Breast epithelium (tissue), 4 donors: ENCODE data around the gene AUNIP. TPM values are rescaled to one million over a fixed set of nuclear protein-coding genes. Genes with fewer than 3 reads are reported as not detected.

Experiments
- DNase-seq, 2 donors: peaks; one replicate each; pipeline ENCODE4 v3.0.0-alpha.2; 2019; ENCODE audit warnings: low spot score in 2 of 2
- H3K27ac ChIP-seq, 2 donors: fragments of 200-600 bp; sonication (generic) in 1 of 2; one replicate each; pipeline ENCODE4 v1.5.1; 2016 to 2019; ENCODE audit warnings: mild to moderate bottlenecking in 1 of 2
- H3K27me3 ChIP-seq, 2 donors: fragments of 200-600 bp; sonication (generic) in 1 of 2; one replicate each; pipeline versions ENCODE4 v1.5.1 to v1.6.0; 2017 to 2019; ENCODE audit warnings: control low read depth in 1 of 2, mild to moderate bottlenecking in 1 of 2
- H3K36me3 ChIP-seq: fragments of 200-600 bp; one replicate; pipeline ENCODE4 v1.5.1; 2019
- H3K4me1 ChIP-seq, 2 donors: fragments of 200-600 bp; sonication (generic); one replicate each; pipeline ENCODE4 v1.5.1; 2016 to 2019; ENCODE audit warnings: control low read depth in 1 of 2
- H3K4me3 ChIP-seq, 3 donors: fragments of 200-600 bp; sonication (generic); 1 replicate in 2 of 3; 2 replicates in 1 of 3; pipeline ENCODE4 v1.5.1; 2016 to 2019; ENCODE audit warnings: mild to moderate bottlenecking in 3 of 3, moderate library complexity in 2 of 3
- H3K9me3 ChIP-seq, 2 donors: fragments of 200-600 bp; sonication (generic) in 1 of 2; one replicate each; pipeline ENCODE4 v1.5.1; 2016 to 2019; ENCODE audit warnings: control low read depth in 1 of 2
- POLR2A ChIP-seq: fragments of 450-650 bp; IDR thresholded peaks from one replicate; pipeline ENCODE4 v1.6.1; 2016; ENCODE audit warnings: antibody characterized with exemption, mild to moderate bottlenecking, moderate library complexity
- POLR2AphosphoS5 ChIP-seq, 3 donors: sonication (generic); formaldehyde crosslinking; IDR thresholded peaks; one replicate each; pipeline ENCODE4 v1.6.1; 2017; ENCODE audit warnings: antibody characterized with exemption in 3 of 3
- intact Hi-C: fragments of 100-400 bp; cut with DNase I; formaldehyde crosslinking; loops from one replicate; pipeline ENCODE4 v1.15.1; 2023; ENCODE audit warnings: low total_unique reads
- total RNA-seq, 3 donors: library from RNA; depleted of rRNA; stranded (reverse); fragments of >200 nt; gene quantifications; one replicate each; pipeline ENCODE4 v1.1.0, GENCODE V29; 2016
- TF ChIP-seq, protein P1 (sequence below), 3 donors: fragments of 450-650 bp; IDR thresholded peaks; one replicate each; pipeline ENCODE4 v1.5.1; 2016 to 2017; ENCODE audit warnings: antibody characterized with exemption in 3 of 3, mild to moderate bottlenecking in 3 of 3, moderate library complexity in 3 of 3

AUNIP gene
- total RNA-seq, 3 donors from 2014 or later = 0.33 to 0.88 TPM; not detected in 1

DNA sequence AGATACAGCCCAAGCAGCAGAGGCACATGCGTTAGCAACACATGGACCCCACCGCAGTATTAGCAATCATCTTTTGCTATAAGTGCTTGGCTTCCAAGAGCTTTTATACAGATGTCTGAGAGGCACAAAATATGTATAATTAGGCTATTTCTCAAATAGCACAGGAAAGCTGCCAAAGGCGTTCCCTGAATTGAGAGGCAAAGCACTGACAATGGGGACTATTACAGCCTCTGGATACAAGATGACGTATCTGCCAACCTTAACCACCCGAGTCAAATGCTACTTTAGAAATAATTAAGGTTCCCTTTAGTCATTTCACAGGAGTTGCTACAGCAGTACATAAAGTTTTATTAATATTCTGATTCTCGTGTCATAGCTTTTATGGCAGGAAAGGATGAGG is 40.5 kb upstream of the AUNIP start:
- no peaks in the 10 kb centered on the region for H3K9me3 ChIP-seq
- no peaks in the 10 kb centered on the region for H3K36me3 ChIP-seq
- TF ChIP-seq, protein P1, sequence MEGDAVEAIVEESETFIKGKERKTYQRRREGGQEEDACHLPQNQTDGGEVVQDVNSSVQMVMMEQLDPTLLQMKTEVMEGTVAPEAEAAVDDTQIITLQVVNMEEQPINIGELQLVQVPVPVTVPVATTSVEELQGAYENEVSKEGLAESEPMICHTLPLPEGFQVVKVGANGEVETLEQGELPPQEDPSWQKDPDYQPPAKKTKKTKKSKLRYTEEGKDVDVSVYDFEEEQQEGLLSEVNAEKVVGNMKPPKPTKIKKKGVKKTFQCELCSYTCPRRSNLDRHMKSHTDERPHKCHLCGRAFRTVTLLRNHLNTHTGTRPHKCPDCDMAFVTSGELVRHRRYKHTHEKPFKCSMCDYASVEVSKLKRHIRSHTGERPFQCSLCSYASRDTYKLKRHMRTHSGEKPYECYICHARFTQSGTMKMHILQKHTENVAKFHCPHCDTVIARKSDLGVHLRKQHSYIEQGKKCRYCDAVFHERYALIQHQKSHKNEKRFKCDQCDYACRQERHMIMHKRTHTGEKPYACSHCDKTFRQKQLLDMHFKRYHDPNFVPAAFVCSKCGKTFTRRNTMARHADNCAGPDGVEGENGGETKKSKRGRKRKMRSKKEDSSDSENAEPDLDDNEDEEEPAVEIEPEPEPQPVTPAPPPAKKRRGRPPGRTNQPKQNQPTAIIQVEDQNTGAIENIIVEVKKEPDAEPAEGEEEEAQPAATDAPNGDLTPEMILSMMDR (IDR thresholded peaks at IDR 0.05) = no peak
- TF ChIP-seq POLR2AphosphoS5 (IDR thresholded peaks at IDR 0.05) = no peak
- TF ChIP-seq POLR2A = no peak
- no peak for DNase-seq
- peaks cover 0 to 11% of the 10 kb centered on the region in 2 donors for H3K4me1 ChIP-seq
- no peak overlapping the region for H3K4me3 ChIP-seq
- H3K27ac ChIP-seq = no peak overlapping the region
- no peaks in the 10 kb centered on the region for H3K27me3 ChIP-seq
- intact Hi-C loops = loop anchor here (10.0 kb wide), 1 partner anchor 95 kb away; the partner anchor contains the start of gene PAFAH2

DNA sequence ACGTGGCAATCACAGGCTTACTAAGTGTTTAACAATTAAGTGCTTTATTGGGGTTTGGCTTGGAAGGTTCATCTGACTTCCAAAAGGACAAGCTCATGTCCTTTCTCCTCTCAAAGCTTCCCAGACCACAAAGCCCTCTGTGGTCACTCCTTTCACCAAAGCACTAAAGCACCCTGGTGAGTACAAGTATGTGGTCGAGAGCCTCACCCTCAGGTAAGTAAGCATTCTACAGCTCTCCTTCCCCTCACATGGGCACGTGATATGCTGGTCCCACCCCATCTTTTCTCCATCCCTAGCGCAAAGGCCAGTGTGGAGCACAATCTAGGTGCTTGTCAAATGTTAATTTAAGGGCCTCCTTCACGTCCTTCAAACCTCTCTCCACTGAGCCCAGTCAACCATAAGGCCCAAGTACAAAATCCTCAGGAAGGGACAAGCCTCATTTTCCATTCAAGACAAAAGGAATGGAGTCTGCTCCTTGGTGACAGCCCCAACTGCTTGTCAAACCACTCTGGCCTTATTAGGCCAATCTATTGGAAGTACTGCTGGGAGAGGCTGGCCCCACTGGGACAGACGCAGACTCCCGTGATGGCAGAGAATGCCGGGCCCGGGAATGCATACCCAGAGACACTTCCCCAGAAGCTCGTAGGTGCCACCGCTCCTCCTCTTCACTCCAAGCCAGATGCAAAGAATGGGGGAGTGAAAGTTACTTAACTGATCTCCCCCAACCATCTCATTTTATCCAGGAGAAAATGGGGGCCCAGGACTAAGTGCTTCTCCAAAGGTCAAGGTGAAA is 39.2 kb upstream of the AUNIP start:
- peaks cover 0 to 7% of the 10 kb centered on the region in 2 donors for H3K4me1 ChIP-seq
- intact Hi-C loops = loop anchor here (10.0 kb wide), 1 partner anchor 96 kb away; the partner anchor contains the start of gene PAFAH2
- no peaks in the 10 kb centered on the region for H3K27me3 ChIP-seq
- no peak overlapping the region for H3K4me3 ChIP-seq
- DNase-seq = no peak
- no peaks in the 10 kb centered on the region for H3K9me3 ChIP-seq
- TF ChIP-seq POLR2AphosphoS5 (IDR thresholded peaks at IDR 0.05) (no peak), POLR2A (no peak)
- TF ChIP-seq, protein P1 (IDR thresholded peaks at IDR 0.05) = no peak
- H3K36me3 ChIP-seq = no peaks in the 10 kb centered on the region
- H3K27ac ChIP-seq = no peak overlapping the region

DNA sequence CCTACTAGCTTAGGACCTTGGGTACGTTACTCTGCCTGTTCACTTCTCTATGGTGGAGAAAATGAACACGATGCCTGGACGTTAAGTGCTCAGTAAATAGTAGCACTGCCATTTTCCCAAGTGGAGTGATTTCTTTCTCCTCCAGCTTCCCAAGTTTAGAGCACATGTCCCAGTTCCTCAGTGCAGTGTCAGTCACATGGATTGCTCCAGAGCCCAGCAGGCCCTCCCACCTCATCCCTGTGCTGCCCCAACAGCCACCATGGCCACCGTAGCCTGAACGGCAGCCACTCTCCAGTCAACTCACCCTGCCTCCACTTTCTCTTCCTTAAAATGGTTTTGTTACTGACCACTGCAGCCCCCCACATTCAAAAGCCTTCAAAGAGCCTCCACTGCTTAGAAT is 38.5 kb upstream of the AUNIP start:
- no peak for DNase-seq
- Histone ChIP-seq H3K27me3 (no peaks in the 10 kb centered on the region), H3K4me1 (peaks cover 0 to 7% of the 10 kb centered on the region in 2 donors), H3K27ac (no peak overlapping the region), H3K36me3 (no peaks in the 10 kb centered on the region), H3K9me3 (no peaks in the 10 kb centered on the region), H3K4me3 (no peak overlapping the region)
- intact Hi-C loops = loop anchor here (10.0 kb wide), 1 partner anchor 97 kb away; the partner anchor contains the start of gene PAFAH2
- TF ChIP-seq, protein P1 (IDR thresholded peaks at IDR 0.05) = no peak
- TF ChIP-seq POLR2AphosphoS5 (IDR thresholded peaks at IDR 0.05) (no peak), POLR2A (no peak)

DNA sequence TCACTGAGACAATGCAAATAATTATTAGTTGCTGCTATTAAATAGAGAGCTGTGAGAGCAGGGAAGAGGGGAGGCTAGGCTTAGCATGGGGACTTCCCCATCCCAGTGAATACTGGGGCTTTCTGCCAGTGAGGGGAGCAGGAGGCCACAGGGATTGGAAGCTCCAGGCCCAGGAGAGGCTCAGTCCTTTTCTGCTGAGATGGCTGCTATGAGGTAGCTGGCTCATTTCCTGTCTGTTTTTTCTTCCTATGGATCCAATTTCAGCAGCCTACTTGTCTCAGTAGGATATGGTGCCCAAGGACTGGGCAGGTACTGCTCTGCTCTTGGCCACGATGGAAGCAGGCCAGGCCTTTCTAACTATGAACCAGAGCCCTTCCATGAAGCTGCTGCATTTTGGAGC is 37.0 kb upstream of the AUNIP start:
- intact Hi-C loops = loop anchor here (10.0 kb wide), 1 partner anchor 99 kb away; the partner anchor contains the start of gene PAFAH2
- no peak for DNase-seq
- Histone ChIP-seq H3K9me3 (no peaks in the 10 kb centered on the region), H3K36me3 (no peaks in the 10 kb centered on the region), H3K27ac (no peak overlapping the region), H3K4me3 (no peak overlapping the region), H3K27me3 (no peaks in the 10 kb centered on the region), H3K4me1 (peaks cover 0 to 7% of the 10 kb centered on the region in 2 donors)
- TF ChIP-seq, protein P1 (IDR thresholded peaks at IDR 0.05) = no peak
- TF ChIP-seq POLR2AphosphoS5 (IDR thresholded peaks at IDR 0.05) (no peak), POLR2A (no peak)

DNA sequence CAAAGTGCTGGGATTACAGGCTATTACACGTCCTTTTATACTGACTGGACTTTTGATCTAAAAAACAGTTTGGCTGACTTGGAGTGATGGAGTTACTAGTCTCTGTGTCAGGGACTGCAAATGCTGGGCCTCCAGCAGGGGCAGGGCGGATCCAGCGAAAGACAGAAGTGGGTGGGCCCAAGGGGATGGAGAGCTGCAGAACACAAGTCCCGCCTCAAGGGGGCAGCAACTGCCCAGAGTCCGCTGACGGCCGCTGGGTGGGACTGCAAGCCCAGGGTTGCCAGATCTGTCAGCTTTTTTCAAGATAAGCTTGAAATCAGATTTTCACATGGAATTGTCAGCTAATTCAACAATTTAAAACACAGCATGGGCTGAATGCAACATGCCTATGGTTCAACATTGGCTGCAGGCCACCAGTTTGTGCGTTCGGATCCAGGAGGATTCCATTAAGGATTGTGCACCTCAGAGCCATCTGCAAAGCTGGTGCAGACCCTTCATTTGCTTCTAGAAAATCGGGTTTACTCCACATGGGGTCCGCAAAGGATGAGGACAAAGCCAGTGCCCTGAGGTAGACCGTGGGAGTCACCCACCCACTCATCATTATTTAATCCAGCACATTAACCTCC is 36.2 kb upstream of the AUNIP start:
- no peak overlapping the region for H3K27ac ChIP-seq
- peak; percentile 76 to 85 for DNase-seq
- TF ChIP-seq POLR2AphosphoS5 (IDR thresholded peaks at IDR 0.05) (peak in 1 of 3 donors; percentile 19), POLR2A (no peak)
- TF ChIP-seq, protein P1 (IDR thresholded peaks at IDR 0.05) = peak; percentile 89 to 99 (median 95)
- no peaks in the 10 kb centered on the region for H3K27me3 ChIP-seq
- intact Hi-C loops = loop anchor here (10.0 kb wide), 1 partner anchor 99 kb away; the partner anchor contains the start of gene PAFAH2
- no peaks in the 10 kb centered on the region for H3K9me3 ChIP-seq
- no peak overlapping the region for H3K4me3 ChIP-seq
- H3K4me1 ChIP-seq = peaks cover 0 to 7% of the 10 kb centered on the region in 2 donors
- no peaks in the 10 kb centered on the region for H3K36me3 ChIP-seq
